T-helper 1 cell (primary cell): ENCODE measurements around the gene FOXO3B.
"Not testable (repeated sequence)": the region's sequence is repeated elsewhere in the genome, so short reads cannot be mapped to it uniquely, and the experiment has no call there.

Experiments used
- DNase-seq, 5 donors: peaks; one replicate each; pipeline ENCODE4 v3.0.0-alpha.2; 2012 to 2020

The FOXO3B gene

DNA sequence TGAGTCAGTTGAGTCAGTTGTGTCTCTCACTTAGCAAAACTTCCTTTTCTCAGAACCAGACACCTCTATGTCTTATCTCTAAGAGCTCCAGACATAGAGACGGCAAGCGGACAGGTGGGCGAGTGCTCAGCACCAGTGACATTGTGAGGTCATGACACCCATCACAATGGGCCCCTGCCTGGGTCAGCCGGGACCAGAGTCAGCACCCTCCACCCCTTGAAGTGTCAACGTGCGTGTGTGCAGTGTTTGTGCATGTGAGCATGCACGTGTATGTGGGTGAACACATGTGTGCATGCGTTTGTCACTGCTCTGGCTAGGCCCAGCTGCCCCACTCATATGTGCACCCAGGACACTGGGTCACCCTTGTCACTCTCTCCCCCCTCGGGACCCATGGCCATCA is 37.8 kb downstream of the FOXO3B start, which contains the start of gene TBC1D28:
TBC1D28 (minus strand) TSS at position 101 of the 400 bp plus-strand sequence. CDS start 3,039 bp downstream, outside the sequence.
- not testable (repeated sequence) for DNase-seq

DNA sequence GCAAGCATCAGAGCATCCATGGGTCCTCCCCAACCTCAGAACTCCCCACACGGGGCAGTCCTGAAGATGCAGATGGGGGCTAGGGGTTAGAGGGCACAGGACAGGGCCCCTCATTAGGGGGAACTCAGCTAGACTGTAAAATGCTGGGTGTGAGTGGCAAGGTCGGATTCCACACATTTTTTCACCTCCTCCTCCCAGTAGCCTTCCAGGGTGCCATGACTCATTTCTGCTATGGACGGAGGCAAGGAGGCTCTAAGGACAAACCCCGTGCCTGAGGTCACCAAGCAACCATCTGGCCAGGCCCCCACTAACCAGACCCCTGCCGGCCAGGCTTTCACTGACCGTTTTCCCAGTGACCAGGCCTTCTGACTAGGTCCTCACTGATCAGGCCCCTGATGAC is 39.0 kb downstream of the FOXO3B start:
- DNase-seq = not testable (repeated sequence)

DNA sequence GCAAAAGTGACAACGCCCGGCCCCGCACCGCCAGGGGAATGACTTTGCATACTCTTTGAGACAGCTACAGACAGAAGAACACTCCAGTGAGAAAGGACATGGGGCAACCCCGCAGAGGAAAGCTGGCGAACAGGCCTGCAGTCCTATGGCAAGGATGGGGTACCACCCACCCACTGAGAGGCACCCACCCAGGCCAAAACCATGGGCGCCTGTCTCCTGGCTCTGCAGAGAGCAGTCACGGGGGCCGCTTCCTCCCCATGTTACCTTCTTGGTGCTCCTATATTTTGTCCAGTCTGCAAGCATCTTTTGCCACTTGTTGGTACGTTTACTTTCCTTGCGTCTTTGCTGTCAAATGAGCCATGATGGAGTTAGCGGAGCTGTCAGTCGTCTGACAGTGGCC is 43.8 kb downstream of the FOXO3B start:
- DNase-seq = not testable (repeated sequence)

DNA sequence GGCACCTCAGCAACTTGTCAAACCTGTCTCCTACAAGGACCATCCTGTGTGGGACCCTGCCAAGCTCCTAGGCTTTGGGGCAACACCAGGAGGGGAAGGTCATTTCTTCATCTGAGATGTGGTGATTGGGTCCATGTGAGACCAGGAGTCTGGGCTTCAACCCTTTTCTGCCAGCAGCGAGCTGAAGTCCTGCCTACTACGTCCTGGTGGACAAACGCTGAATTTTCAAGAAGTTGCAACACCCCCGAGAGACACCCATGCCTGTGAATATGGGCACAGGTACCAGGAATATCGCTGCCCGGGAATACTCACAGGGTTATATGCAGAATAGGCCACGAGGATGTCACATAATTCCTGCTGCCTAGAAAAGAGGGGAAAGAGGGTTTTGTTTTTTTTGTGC is 45.9 kb downstream of the FOXO3B start:
- DNase-seq = not testable (repeated sequence)

DNA sequence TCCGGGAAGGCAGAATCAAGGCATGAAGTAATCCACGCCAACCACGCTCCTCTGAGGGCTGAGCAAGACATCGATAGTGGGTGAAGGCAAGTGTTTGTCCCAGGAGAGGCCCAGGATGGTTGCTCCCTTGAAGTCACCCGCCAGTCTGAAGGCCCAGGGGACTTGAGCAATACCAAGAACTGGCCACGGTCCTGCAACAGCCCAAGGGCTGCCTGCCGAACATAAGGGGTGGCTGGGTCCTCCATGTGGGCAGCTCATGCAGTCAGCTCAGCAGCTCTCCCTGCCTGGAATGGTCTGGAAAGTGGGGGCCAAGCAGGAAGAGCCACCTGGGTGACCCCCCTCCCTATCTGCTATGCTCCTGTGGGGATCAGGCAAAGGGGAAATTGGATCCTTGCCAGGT is 46.3 kb downstream of the FOXO3B start:
- not testable (repeated sequence) for DNase-seq

DNA sequence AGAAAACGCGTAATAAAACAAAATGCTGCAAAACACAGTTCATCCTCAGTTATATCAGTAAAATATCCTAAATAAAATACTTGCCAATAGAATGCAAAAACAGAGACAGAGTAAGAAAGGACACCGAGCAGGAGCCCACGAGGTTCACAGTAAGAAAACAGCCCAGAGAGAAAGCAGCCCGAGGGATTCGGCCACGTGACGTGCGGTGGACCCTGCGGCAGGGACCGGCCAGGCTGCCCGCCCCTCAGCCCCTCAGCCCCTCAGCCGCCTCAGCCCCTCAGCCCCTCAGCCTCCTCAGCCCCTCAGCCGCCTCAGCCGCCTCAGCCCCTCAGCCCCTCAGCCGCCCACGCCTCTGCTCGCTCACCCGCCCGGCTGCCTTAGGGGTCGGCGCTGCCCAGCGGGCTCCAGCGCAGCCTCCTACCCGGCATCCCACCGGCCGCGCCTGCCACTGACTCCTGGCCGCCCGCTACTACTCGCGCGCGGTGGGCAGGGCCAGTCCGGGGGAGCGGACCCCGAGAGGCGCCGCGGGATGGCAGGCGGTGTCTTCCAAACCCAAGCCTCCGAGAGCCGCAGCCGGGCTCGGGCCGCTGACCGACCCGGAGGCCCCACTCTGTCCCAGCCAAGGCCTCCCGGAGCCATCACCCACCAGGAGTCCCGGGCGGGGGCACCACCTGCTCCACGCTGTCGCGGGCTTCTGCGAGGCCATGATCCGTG is 47.4 kb downstream of the FOXO3B start:
- DNase-seq = not testable (repeated sequence)
